Kidney tubule cell (primary cell): ENCODE data around the gene FGGY.
"Not testable (repeated sequence)": the region's sequence is repeated elsewhere in the genome, so short reads cannot be mapped to it uniquely, and the experiment has no call there.

Experiments used
- DNase-seq: peaks from one replicate; pipeline ENCODE4 v3.0.0-alpha.2; 2018; ENCODE audit warnings: low spot score

Gene FGGY

DNA sequence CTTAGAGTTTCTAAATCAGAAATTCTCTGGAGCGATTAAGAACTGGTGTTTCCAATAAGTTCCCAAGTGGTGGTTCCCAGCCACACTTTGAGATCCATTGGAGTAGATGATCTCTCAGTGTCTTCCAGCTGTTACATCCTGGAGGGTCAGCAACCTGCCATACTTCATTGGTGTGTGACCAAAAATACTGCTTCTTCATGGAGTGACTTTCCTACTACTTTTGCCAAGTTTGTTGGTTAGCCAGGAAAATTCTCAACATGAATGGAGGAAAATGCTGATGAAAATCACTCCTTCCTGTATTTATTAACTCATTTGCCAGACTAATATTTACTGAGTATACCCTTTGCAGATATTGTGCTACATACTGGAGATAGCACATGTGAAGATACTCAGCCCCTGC is 186.1 kb downstream of the FGGY start:
- DNase-seq: no peak

DNA sequence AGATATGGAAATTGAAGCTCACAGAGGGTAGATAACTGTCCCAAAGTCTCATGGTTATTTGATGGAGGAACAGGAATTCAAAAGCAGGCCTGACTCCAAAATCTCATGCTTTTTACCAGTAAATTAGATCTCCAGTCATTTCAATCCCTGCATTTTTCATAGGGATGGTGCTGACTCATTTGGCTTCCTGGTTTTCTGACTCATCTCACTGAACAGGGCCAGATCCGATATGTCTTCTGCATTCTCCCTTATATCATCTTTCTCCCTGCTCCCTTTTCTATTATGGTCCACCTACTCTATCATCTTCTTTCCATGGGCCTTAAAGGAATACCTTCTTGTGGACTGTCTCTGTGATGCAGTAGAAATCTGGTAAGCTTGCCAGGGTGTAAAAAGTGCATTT is 187.2 kb downstream of the FGGY start:
- peak; percentile 75 for DNase-seq

DNA sequence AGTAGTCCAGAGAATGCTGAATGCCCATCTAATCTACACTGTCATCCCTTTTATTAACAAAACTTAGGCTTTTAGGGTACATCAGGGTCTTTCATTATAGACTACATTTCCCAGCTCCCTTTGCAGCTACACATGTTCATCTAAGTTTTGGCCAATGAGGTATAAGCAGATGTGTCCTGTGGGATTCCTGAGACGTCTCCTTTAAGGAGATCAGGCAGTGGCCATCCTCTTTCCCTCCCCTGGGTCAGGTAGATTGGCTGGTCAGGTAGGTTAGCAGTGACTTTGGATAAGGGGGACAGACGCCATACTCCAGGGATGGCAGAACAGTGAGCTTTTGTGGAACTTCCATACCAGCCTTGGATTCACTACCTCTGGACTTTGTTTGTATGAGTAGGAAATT is 188.3 kb downstream of the FGGY start:
- no peak for DNase-seq

DNA sequence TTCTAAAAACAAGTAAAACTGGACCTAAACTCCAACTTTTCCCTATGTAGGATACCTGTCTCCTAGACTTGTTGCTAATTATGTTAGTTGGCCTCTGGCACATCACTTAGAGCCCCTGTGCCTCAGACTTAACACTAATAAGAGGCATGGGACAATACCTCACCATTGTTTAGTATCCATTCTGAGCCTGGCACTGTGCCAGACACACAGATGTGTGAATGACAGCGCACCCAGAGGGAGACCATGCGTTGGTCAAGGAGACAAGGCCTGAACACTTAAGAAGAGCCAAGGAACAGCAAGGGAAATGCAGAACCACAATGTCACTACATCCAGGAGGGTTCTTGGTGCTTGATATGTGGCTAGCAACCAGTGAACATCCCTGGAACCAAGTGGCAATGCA is 189.1 kb downstream of the FGGY start:
- DNase-seq: no peak

DNA sequence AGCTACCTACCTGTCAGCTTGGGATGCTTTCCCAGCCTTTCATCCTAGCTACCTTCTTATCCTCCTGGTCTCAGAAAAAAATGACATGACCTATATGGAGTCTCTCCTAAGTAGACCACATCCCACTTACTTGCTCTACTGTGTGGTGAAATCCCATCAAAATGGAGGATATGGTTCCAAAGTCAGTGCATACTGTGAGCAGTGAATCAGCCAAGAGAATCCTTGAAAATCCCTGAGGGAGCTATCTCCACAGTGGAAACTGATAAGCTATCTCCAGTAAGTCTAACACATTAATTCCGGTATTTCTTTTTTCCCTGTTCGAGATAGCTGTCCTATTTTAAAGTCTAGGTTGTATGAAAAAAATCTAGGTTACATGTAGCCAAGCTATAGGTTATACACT is 189.7 kb downstream of the FGGY start:
- DNase-seq: no peak

DNA sequence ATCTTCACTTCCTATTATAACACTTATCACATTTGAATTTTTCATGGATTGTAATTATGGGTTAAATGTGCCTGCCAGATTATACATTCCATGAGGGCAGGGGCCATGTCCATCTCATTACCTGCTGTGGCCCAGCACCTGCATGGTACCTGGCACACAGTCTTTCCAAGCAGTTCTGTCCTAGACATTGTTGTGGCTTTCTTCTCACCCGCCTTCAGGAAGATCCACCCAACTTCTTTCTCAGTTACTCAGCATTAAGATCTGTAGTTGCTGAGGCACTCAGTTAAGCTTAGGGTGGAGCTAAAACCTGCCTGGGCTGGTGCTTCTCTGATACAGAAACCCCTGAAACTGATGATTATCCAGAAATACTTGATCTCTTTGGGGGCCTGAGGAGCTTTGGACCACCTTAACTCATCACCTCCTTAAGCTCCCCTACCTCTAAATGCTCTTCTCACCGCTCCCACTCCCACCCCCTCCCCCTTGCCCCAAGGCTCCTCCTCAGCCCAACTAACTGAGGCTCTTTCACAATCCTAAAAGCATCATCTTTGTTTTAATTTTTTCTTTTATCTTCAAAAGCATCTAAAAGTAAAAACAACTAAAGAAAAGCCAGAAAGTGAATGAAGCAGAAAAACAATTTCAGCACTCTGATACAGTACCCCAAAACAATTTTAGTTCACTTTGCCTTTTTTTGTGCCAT is 190.6 kb downstream of the FGGY start:
- peak; percentile 67 for DNase-seq

DNA sequence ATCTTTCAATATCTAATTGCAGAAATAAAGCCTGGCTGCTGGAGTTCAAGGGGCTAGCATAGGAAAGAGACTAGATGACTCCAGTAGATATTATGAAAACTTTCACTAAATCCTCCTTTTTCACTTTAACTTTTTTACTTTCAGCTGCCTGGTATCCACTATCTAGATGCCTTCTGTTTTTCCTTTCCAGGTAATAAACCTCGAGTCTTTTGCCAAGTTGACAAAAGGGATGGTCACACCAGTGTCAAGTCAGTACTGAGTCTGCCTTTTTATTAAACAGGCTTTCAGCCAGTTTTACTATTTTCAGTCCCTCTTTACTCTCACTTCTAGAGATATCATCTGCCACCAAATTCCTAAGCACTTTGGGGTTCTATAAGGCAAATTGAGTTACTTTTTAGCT is 195.6 kb downstream of the FGGY start:
- no peak for DNase-seq

DNA sequence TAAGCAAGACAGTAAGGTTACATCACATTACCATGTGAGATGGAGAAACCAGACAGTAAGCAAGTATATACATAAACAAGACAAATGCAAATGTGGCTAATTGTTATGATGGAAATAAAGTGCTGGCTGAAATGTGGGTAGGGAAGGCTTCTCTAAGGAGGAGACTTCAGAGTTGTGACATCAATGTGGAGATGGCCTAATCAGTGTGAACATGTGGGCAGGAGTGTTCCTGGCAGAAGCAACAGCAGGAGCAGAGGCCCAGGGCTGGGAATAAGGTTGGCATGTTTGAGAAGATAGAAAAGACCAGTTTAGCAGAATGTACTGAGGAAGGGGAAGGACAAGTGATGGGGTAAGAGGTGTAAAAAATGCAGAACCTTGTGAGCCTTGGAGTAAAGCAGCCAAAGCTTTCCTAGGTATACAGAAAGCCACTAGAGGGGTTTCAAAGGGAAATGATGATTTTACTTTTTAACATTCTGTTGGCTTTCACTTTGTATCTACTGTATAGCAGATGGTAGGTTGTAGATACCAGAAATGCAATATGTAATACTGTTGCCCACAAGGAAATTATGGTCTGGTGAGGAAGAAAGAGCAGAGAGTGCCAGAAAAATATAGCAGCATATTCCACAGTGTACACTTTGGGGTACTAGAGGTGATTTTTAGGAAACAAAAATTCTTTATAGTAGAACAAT is 197.4 kb downstream of the FGGY start:
- DNase-seq: no peak

DNA sequence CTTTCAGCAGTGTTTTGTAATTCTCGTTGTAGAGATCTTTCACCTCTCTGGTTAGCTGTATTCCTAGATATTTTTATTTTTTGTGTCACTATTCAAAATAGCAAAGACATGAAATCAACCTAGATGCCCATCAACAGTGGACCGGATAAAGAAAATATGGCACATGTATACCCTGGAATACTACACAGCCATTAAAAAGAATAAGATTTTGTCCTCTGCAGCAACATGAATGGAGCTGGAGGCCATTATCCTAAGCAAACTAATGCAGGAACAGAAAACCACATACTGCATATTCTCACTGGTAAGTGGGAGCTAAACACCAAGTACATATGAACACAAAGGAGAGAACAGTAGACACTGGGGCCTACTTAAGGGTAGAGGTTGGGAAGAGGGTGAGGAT is 199.3 kb downstream of the FGGY start:
- not testable (repeated sequence) for DNase-seq

DNA sequence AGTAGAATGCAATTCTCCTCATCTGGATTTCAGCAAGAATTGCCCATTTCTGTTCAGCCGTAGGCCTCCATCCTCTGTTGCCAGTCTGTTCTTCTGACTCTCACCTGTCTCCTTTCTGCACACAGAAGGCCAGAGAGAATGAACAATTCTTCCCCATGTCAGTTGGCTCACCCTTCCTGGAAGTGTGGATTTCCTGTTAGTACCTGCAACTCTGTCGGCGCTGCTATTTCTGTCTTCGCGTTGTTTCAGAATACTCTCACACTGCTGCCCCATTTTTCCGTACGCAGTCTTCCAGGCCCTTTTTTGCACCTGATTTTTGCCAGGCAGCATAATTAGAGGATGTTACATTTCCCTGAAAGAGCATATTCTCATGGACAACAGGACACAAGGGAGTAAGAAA is 200.7 kb downstream of the FGGY start:
- no peak for DNase-seq

DNA sequence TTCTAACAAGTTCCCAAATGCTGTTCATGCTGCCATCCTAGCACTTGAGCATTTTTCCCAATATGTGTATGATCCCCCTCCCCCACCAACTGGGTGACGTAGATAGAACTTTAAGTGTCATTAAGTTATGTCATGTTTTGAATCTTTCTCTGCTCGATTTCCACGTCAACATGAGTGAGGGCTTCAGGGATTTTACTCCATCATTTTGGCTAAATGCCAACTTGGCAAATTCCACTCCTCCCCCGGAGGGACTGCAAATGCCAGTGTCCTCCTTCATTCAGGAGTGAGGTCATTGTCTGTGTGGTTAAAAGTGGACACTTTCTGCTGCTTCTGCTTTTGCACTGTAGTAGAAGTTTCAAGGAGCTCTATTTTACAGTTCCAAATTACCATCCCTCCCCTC is 201.7 kb downstream of the FGGY start:
- peak; percentile 93 for DNase-seq

DNA sequence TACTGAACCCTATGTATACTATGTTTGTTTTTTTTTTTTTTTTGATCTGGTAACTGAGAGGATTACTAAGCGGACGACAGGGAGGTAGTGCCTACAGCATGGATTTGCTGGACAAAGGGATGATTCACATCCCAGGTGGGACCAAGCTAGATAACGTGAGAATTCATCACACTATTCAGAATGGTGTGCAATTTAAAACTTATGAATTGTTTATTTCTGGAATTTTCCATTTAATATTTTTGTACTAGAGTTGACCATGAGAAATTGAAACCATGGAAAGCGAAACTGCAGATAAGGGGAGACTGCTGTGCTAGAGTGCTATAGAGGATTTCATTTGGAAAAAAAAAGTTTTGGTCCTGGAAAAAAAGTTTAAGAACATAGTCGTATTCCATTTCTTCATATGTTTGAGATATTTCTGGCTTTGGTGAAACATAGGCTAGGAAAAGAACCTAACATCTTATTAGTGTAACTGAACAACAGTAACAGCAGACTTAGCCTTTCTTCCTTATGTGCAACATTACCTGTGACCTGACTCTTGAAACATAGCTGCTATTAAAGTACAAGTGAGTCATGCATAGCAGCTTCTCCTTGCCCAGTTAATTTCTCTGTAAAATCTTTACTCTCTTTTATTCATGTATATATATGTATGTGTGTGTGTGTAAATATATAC is 202.5 kb downstream of the FGGY start:
- DNase-seq: peak; percentile 73

DNA sequence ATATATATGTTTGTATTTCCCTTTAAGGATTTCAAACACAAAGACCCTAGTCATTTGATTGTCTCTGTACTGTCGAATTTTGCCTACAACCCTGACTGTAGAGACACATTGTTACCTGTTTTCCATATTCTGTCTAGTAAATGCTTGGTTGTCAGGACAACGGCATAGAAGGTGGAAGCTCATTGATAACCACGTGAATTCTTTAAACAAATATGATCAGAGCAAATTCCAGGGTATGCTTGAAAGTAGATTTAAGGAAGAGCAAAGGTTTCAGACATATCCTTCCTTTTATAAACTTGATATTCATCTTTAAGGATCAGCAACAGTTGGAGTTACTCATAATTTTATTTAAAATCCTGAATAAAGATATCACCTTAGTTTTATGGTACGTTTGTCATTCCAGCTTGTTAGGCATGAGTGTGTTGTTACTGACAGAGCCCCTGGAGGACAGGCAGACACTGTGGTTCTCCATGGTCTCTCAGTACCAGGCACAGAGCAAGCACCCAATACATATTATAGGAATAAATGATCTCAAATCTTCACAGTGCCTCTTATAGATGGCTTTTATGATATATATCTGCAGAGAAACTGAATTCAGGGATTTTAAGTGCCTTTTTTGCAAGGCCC is 203.2 kb downstream of the FGGY start:
- peak; percentile 70 for DNase-seq

DNA sequence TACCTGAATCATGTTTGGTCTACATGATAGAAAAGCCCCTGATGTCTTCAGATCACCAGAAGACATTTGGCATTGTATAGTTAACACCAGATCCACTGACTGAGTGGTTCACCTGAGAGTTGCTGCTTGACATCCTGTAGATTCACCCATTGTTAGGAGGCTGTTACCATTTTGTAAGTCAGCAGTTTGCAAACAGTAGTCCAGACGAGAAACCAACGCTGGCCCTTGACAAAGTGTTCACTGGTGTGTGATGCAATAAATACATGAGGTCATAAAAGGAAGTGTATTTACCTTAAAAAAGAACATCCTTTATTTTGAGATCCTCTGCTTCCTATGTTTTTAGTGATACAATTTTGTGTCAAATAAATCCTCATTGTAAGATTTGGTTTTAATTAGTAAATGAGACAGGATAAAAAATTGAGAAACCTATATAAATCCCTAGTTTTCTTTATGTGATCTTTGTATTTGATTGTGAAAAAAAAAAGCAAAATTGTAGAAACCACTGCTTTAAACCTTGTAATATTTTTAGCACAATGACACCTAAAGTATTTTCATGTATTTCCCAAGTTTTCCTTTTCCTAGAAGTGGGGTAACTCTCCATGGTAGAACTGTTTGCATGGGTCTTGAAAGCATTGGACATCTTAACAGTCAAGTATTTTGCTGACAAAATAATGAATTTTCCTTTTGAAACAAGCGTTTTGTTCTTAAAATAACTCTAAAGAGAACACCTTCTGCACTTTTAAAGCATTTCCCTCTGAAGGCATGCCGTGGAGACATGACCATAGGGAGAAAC is 204.3 kb downstream of the FGGY start:
- peak; percentile 49 for DNase-seq

DNA sequence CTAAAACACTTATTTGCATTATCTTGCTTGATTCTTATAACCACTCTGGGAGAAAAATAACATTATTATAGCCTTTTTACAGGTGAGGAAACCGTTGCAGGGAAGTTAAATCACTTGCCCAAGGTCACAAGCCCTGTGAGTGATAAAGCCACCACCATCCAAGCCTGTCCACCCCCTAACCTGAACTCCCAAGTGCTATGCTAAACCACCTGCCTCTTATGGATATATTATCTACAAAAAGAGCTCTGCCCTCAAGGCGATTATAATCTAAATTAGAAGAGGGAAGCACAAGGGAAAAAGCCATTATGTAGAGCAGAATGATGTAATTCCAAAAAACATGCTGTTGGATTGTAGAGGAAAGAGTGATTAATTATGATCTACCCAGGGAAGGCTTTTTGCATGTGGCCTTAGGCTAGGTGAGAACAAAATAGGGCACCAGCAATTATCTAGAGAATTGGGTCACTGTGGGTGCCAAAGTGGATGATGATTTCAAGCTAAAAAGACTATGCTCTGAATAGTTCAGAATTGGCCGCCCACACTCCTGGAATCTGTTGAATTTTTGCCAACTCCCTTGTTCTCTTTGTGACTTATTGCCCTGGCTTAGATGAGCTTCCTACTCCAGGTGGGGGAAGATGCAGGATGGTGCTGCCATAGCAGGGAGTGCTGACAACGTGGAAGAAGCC is 205.3 kb downstream of the FGGY start:
- peak; percentile 77 for DNase-seq

DNA sequence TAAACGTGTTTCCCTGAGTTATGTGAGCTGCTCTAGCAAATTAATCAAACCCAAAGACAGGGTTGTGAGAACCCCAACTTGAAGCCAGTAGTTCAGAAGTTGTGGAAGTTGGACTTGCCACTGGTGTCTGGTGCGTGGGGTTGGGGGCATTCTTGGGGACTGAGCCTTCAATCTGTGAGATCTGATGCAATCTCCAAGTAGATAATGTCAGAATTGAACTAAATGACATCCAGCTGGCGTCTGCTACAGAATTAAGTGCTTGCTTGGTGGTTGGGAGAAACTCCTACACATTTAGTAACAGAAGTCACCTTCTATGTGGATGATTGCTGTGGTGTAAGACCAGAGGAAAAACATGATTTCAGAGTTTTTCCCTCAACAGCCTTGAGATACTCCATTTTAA is 207.4 kb downstream of the FGGY start:
- no peak for DNase-seq

DNA sequence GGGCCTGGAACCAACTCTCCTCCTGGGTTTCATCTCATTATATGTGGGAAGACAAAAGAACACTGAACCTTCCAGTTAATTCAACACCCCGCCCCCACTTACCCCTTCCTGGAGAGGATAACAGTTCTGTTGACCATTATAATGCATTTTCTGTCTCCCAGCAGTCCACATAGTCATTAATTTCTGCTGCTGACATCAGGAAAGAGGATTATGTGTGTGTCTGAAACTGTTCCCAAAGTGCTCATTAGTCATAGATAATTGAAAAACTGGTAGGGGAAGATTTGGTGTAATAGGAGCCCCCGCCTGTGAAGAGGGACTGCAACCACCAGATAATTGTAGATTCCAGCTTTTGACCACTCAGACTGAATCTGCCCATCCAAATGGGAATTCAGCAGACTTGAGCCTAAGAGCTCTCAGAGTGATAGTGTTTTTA is 208.7 kb downstream of the FGGY start:
- no peak for DNase-seq

DNA sequence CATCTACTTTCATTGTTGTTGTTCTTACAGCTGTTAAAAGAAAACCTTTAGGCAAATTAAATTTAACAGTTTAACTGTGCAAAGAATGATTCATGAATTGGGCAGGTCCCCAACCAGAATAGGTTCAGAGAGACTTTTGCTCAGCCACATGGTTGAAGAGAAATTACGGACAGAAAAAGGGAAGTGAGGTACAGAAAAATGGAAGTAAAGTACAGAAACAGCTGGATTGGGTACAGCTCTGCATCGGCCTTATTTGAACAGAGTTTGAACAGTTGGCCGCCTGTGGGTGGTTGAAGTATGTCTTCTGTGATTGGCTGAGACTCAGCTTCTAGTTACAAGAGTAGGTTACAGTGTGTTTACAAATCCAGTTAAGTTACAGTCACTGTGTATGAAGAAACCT is 210.1 kb downstream of the FGGY start:
- DNase-seq: peak; percentile 26

DNA sequence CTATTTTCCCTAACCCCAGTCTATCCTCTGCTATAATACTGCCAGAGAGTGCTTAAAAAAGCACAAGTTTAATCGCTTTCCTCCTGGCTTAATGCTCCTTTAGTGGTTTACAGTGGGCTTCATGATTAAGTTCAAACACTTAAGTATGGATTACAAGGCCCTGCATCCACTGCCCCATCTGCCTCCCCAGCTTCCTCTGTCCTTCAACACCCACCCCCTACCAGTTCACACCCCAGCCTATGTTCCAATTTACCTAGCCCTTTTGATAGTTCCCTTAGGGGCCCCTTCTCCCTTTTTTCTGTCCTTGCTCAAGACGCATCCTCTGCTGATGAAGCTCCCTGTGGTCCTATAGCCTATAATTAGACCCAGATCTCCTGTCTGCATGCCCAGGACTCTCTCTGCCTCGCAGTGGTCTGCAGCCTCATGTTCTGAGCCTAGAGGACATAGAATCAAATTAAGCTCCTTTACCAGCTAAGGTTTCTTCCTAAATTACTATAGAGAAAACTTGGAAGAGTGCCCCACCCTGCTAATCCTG is 212.5 kb downstream of the FGGY start:
- DNase-seq: no peak

DNA sequence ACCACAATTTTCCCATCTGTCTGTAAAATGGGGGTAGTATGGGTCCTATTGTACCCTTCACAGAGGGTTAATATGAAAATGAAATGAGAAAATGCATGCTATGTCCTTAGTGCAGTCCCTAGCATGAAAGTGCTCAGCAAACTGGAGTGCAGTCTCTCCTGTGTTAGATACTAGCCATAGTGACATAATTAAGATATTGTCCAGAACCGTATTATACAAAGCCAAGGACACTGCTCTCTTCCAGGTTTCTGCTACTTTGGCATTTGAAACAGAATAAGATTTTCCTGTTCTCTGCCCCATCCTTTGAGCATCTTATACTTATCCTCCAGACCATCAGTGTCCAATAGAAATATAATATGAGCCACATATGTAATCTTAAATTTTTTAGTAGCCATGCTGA is 213.4 kb downstream of the FGGY start:
- DNase-seq: no peak
